GM20431 (cell line): ENCODE data around the gene ANAPC16.

Source experiments
- in situ Hi-C: fragments of 300-500 bp; cut with MseI, MboI; formaldehyde crosslinking; loops from one replicate; pipeline ENCODE4 v1.15.0; 2020; ENCODE audit warnings: low sequenced_read_pairs; ENCODE audit not compliant: unreplicated experiment

The ANAPC16 gene

GRCh38 chr10:72240371-72240770 is 24.6 kb downstream of the ANAPC16 start:
- in situ Hi-C loops, result loop anchor here (25.0 kb wide), 1 partner anchor 97 kb away; no protein-coding TSS in a partner anchor

- in situ Hi-C loops, result loop anchor here (25.0 kb wide), 1 partner anchor 96 kb away; no protein-coding TSS in a partner anchor
Observed at GRCh38 chr10:72241691-72242252, 26.0 kb downstream of the ANAPC16 start.

- in situ Hi-C loops, result loop anchor here (25.0 kb wide), 1 partner anchor 95 kb away; no protein-coding TSS in a partner anchor
Observed at GRCh38 chr10:72242675-72243074, 26.9 kb downstream of the ANAPC16 start.

GRCh38 chr10:72243822-72244437 is 28.1 kb downstream of the ANAPC16 start:
- in situ Hi-C loops, result loop anchor here (25.0 kb wide), 1 partner anchor 93 kb away; no protein-coding TSS in a partner anchor

- in situ Hi-C loops, result loop anchor here (25.0 kb wide), 1 partner anchor 93 kb away; no protein-coding TSS in a partner anchor
Observed at GRCh38 chr10:72244573-72245038, 28.8 kb downstream of the ANAPC16 start.

GRCh38 chr10:72245949-72246525 is 30.2 kb downstream of the ANAPC16 start:
- in situ Hi-C loops, result loop anchor here (25.0 kb wide), 1 partner anchor 91 kb away; no protein-coding TSS in a partner anchor

GRCh38 chr10:72248468-72249151 is 32.8 kb downstream of the ANAPC16 start:
- in situ Hi-C loops, result loop anchor here (25.0 kb wide), 1 partner anchor 89 kb away; no protein-coding TSS in a partner anchor

GRCh38 chr10:72249176-72249862 is 33.5 kb downstream of the ANAPC16 start:
- in situ Hi-C loops, result loop anchor here (25.0 kb wide), 1 partner anchor 88 kb away; no protein-coding TSS in a partner anchor

- in situ Hi-C loops, result no loop called here
Observed at GRCh38 chr10:72250666-72251065, 34.9 kb downstream of the ANAPC16 start.

- in situ Hi-C loops, result no loop called here
Observed at GRCh38 chr10:72251635-72252034, 35.8 kb downstream of the ANAPC16 start.

GRCh38 chr10:72252972-72253371 is 37.2 kb downstream of the ANAPC16 start:
- in situ Hi-C loops, result no loop called here

- in situ Hi-C loops, result no loop called here
Observed at GRCh38 chr10:72253578-72253977, 37.8 kb downstream of the ANAPC16 start.

- in situ Hi-C loops, result no loop called here
Observed at GRCh38 chr10:72254813-72255568, 39.2 kb downstream of the ANAPC16 start.

GRCh38 chr10:72255977-72256729 is 40.3 kb downstream of the ANAPC16 start:
- in situ Hi-C loops, result no loop called here

- in situ Hi-C loops, result no loop called here
Observed at GRCh38 chr10:72257051-72257892, 41.5 kb downstream of the ANAPC16 start.

- in situ Hi-C loops, result no loop called here
Observed at GRCh38 chr10:72258617-72259016, 42.8 kb downstream of the ANAPC16 start.

GRCh38 chr10:72259491-72260238 is 43.9 kb downstream of the ANAPC16 start:
- in situ Hi-C loops, result no loop called here
